Hepatocyte (in vitro differentiated cells): ENCODE results near the gene ADGRD1. TPM values are rescaled to one million over a fixed set of nuclear protein-coding genes. Genes with fewer than 3 reads are reported as not detected.

Experiments used
- DNase-seq: peaks from one replicate; pipeline ENCODE4 v3.0.0-alpha.2; 2016; ENCODE audit warnings: low spot score
- H2AFZ ChIP-seq: fragments of 200-600 bp; sonication (generic); 2 replicates; pipeline ENCODE4 v1.6.0; 2016; ENCODE audit warnings: antibody characterized with exemption, mild to moderate bottlenecking
- H3K27ac ChIP-seq: fragments of 200-600 bp; sonication (generic); 2 replicates; pipeline ENCODE4 v1.5.1; 2016; ENCODE audit warnings: mild to moderate bottlenecking
- H3K27me3 ChIP-seq: fragments of 200-600 bp; sonication (generic); 2 replicates; pipeline ENCODE4 v1.6.1; 2016
- H3K36me3 ChIP-seq: fragments of 200-600 bp; sonication (generic); replicated peaks from 2 replicates; pipeline ENCODE4 v1.5.1; 2016; ENCODE audit warnings: low read depth; ENCODE audit not compliant: insufficient read depth
- H3K4me1 ChIP-seq: fragments of 200-600 bp; sonication (generic); 2 replicates; pipeline ENCODE4 v1.5.1; 2016; ENCODE audit warnings: mild to moderate bottlenecking, moderate library complexity; ENCODE audit not compliant: insufficient read depth
- H3K4me2 ChIP-seq: fragments of 200-600 bp; sonication (generic); 2 replicates; pipeline ENCODE4 v1.6.0; 2016
- H3K4me3 ChIP-seq: fragments of 200-600 bp; sonication (generic); 2 replicates; pipeline ENCODE4 v1.5.1; 2016; ENCODE audit warnings: mild to moderate bottlenecking
- H3K79me2 ChIP-seq: fragments of 200-600 bp; sonication (generic); 2 replicates; pipeline ENCODE4 v1.6.0; 2017; ENCODE audit warnings: mild to moderate bottlenecking
- H3K9me2 ChIP-seq: fragments of 200-600 bp; sonication (generic); replicated peaks from 2 replicates; pipeline ENCODE4 v1.6.0; 2017; ENCODE audit warnings: mild to moderate bottlenecking; ENCODE audit not compliant: insufficient read depth
- H3K9me3 ChIP-seq: fragments of 200-600 bp; sonication (generic); 2 replicates; pipeline ENCODE4 v1.5.1; 2016; ENCODE audit warnings: low read depth, mild to moderate bottlenecking
- H4K20me1 ChIP-seq: fragments of 200-600 bp; sonication (generic); 2 replicates; pipeline ENCODE4 v1.6.0; 2016; ENCODE audit warnings: mild to moderate bottlenecking; ENCODE audit not compliant: insufficient read depth, poor library complexity, severe bottlenecking
- CTCF ChIP-seq: fragments of 200-600 bp; sonication (generic); IDR thresholded peaks from 2 replicates; pipeline ENCODE4 v1.5.1; 2016; ENCODE audit warnings: antibody characterized with exemption, mild to moderate bottlenecking; ENCODE audit not compliant: poor library complexity
- EZH2 ChIP-seq: fragments of 200-600 bp; sonication (generic); IDR thresholded peaks from 2 replicates; pipeline ENCODE4 v1.6.1; 2016; ENCODE audit warnings: antibody characterized with exemption, mild to moderate bottlenecking, borderline replicate concordance
- EZH2phosphoT487 ChIP-seq: fragments of 200-600 bp; sonication (generic); IDR thresholded peaks from one replicate; pipeline ENCODE4 v1.6.1; 2018; ENCODE audit warnings: antibody characterized with exemption, mild to moderate bottlenecking, low read depth, moderate library complexity; ENCODE audit not compliant: unreplicated experiment, severe bottlenecking
- WGBS: methylation state at CpG from one replicate; pipeline ENCODE4 v1.1.6; 2016; ENCODE audit warnings: low lambda C conversion rate; ENCODE audit errors: missing lambda C conversion rate; 5-methylcytosine and 5-hydroxymethylcytosine counted together
- polyA plus RNA-seq: library from polyadenylated mRNA; unstranded; fragments of >200 nt; fragmentation: Nextera tagmentation; extraction: Ambion mirVana; gene quantifications from 2 replicates; pipeline ENCODE4 v1.2.1, GENCODE V29; 2016
- total RNA-seq: library from RNA; depleted of rRNA; stranded (reverse); fragments of >200 nt; gene quantifications from 2 replicates; pipeline ENCODE4 v1.2.3, GENCODE V29; 2014

The ADGRD1 gene
- total and polyA plus RNA-seq, 2 experiments from 2014 or later, result 18.1 to 18.5 TPM

GRCh38 chr12:131135786-131136538 is 182.3 kb downstream of the ADGRD1 start:
- DNase-seq, result no peak
- H3K9me3 ChIP-seq, result no peaks in the 10 kb centered on the region
- peaks cover 6% of the 10 kb centered on the region for H3K4me1 ChIP-seq
- H3K27ac ChIP-seq, result no peak overlapping the region
- H3K9me2 ChIP-seq, result no peaks in the 10 kb centered on the region
- no peak for TF ChIP-seq EZH2
- TF ChIP-seq CTCF, result no peak
- TF ChIP-seq EZH2phosphoT487, result no peak
- H3K4me3 ChIP-seq, result no peak overlapping the region
- no peaks in the 10 kb centered on the region for H3K27me3 ChIP-seq
- no peaks in the 10 kb centered on the region for H3K79me2 ChIP-seq
- WGBS, result 90% methylated on average over 19 of the region's 19 CpGs
- H3K4me2 ChIP-seq, result no peak overlapping the region
- H2AFZ ChIP-seq, result no peak overlapping the region
- H4K20me1 ChIP-seq, result no peaks in the 10 kb centered on the region
- H3K36me3 ChIP-seq, result no peaks in the 10 kb centered on the region

- no peak overlapping the region for H3K4me3 ChIP-seq
- H3K27me3 ChIP-seq, result no peaks in the 10 kb centered on the region
- TF ChIP-seq EZH2phosphoT487 (no peak), EZH2 (no peak), CTCF (no peak)
- H3K79me2 ChIP-seq, result no peaks in the 10 kb centered on the region
- 92% methylated on average over 13 of the region's 13 CpGs for WGBS
- DNase-seq, result no peak
- H3K27ac ChIP-seq, result no peak overlapping the region
- H4K20me1 ChIP-seq, result no peaks in the 10 kb centered on the region
- H3K4me2 ChIP-seq, result no peak overlapping the region
- H3K36me3 ChIP-seq, result no peaks in the 10 kb centered on the region
- peaks cover 6% of the 10 kb centered on the region for H3K4me1 ChIP-seq
- no peaks in the 10 kb centered on the region for H3K9me3 ChIP-seq
- no peak overlapping the region for H2AFZ ChIP-seq
- no peaks in the 10 kb centered on the region for H3K9me2 ChIP-seq
Measured at GRCh38 chr12:131136539-131136872, 182.8 kb downstream of the ADGRD1 start.

GRCh38 chr12:131137009-131137835 is 183.5 kb downstream of the ADGRD1 start:
- WGBS, result 91% methylated on average over 23 of the region's 25 CpGs
- Histone ChIP-seq H3K4me1 (peaks cover under 1% of the 10 kb centered on the region), H3K4me3 (no peak overlapping the region), H3K36me3 (no peaks in the 10 kb centered on the region), H2AFZ (no peak overlapping the region), H3K9me3 (no peaks in the 10 kb centered on the region), H3K27me3 (no peaks in the 10 kb centered on the region), H3K27ac (no peak overlapping the region), H4K20me1 (no peaks in the 10 kb centered on the region), H3K4me2 (no peak overlapping the region), H3K79me2 (no peaks in the 10 kb centered on the region), H3K9me2 (no peaks in the 10 kb centered on the region)
- TF ChIP-seq EZH2, result no peak
- TF ChIP-seq CTCF, result no peak
- no peak for TF ChIP-seq EZH2phosphoT487
- no peak for DNase-seq
